GM12891 (cell line): ENCODE measurements around the gene PKDREJ.

Experiments used
- POLR2A ChIP-seq: IDR thresholded peaks from 2 replicates; pipeline ENCODE4 v1.6.1; 2011; ENCODE audit warnings: low read depth, low read length, control low read depth
- POU2F2 ChIP-seq: IDR thresholded peaks from 2 replicates; pipeline ENCODE4 v1.6.1; 2011; ENCODE audit warnings: low read depth, mild to moderate bottlenecking, control low read depth, low read length, moderate library complexity

- no peak for TF ChIP-seq POU2F2
- no peak for TF ChIP-seq POLR2A
Observed at GRCh38 chr22:46290121-46290842, 27.1 kb upstream of the PKDREJ start.
